Fibroblast of skin of right quadriceps (primary cell): ENCODE data around the gene ENTPD8.
A peak's percentile ranks its signal among the peaks of the same experiment; 100 is the strongest.
"Not testable (repeated sequence)": the region's sequence is repeated elsewhere in the genome, so short reads cannot be mapped to it uniquely, and the experiment has no call there.

Source experiments
- DNase-seq: peaks from one replicate; pipeline ENCODE4 v3.0.0-alpha.2; 2013

Gene ENTPD8

GRCh38 chr9:137410236-137410890 lies 30.8 kb downstream of the ENTPD8 start:
- DNase-seq, result not testable (repeated sequence)

GRCh38 chr9:137409515-137409914 lies 31.6 kb downstream of the ENTPD8 start:
- DNase-seq, result no peak

GRCh38 chr9:137408651-137409405 lies 32.3 kb downstream of the ENTPD8 start:
- no peak for DNase-seq

GRCh38 chr9:137407590-137408300 lies 33.4 kb downstream of the ENTPD8 start:
- no peak for DNase-seq

GRCh38 chr9:137406876-137407589 lies 34.1 kb downstream of the ENTPD8 start:
- peak; percentile 49 for DNase-seq

- no peak for DNase-seq
Measured at GRCh38 chr9:137406085-137406760, 34.9 kb downstream of the ENTPD8 start.

- DNase-seq, result no peak
Measured at GRCh38 chr9:137405677-137406081, 35.5 kb downstream of the ENTPD8 start.

- DNase-seq, result no peak
Measured at GRCh38 chr9:137404961-137405567, 36.1 kb downstream of the ENTPD8 start.

GRCh38 chr9:137403269-137403668 lies 37.9 kb downstream of the ENTPD8 start:
- no peak for DNase-seq

- no peak for DNase-seq
Measured at GRCh38 chr9:137402746-137403145, 38.4 kb downstream of the ENTPD8 start.

GRCh38 chr9:137398561-137399468 lies 42.3 kb downstream of the ENTPD8 start:
- no peak for DNase-seq

GRCh38 chr9:137397675-137398423 lies 43.3 kb downstream of the ENTPD8 start:
- no peak for DNase-seq

GRCh38 chr9:137396634-137397367 lies 44.4 kb downstream of the ENTPD8 start:
- DNase-seq, result no peak

GRCh38 chr9:137396227-137396626 lies 44.9 kb downstream of the ENTPD8 start:
- DNase-seq, result peak; percentile 56

GRCh38 chr9:137395666-137396010 lies 45.5 kb downstream of the ENTPD8 start:
- DNase-seq, result no peak

- no peak for DNase-seq
Measured at GRCh38 chr9:137394866-137395665, 46.1 kb downstream of the ENTPD8 start.

- no peak for DNase-seq
Measured at GRCh38 chr9:137393176-137394150, 47.7 kb downstream of the ENTPD8 start.
